ENCODE results near the gene COMMD4.
A peak's percentile ranks its signal among the peaks of the same experiment; 100 is the strongest.
"Not testable (repeated sequence)": the region's sequence is repeated elsewhere in the genome, so short reads cannot be mapped to it uniquely, and the experiment has no call there.

The COMMD4 gene

DNA sequence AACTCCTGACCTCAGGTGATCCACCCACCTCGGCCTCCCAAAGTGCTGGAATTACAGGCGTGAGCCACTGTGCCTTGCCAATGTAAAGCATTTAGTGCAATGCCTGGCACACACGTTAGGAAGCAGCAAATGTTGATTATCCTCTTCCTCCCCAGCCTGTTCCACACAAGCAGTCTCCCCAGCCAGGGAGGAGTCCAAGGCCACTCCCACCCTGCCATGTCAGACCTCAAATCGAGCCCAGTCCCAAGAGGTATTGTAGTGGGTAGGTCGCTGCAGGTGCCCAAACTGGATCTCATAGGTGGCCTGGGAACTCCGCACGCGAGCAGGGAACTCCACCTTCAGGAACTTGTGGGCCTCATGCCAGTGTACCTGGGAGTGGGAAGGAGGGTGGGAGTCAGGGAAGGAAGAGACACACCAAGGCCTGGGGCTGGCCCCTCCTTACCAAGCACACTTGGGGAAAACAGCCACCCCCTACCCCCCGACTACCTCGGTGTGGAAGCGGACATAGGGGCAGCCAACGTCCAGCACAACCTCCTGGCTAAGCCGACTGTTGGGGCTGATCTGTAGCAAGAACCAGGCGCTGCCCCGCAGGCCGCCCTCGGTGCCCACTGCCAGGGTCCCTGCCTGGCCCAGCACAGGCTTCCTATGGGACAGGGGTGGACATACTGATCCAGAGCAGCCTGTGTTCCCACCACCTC is 22.3 kb downstream of the COMMD4 start:
- no peak for DNase-seq

DNA sequence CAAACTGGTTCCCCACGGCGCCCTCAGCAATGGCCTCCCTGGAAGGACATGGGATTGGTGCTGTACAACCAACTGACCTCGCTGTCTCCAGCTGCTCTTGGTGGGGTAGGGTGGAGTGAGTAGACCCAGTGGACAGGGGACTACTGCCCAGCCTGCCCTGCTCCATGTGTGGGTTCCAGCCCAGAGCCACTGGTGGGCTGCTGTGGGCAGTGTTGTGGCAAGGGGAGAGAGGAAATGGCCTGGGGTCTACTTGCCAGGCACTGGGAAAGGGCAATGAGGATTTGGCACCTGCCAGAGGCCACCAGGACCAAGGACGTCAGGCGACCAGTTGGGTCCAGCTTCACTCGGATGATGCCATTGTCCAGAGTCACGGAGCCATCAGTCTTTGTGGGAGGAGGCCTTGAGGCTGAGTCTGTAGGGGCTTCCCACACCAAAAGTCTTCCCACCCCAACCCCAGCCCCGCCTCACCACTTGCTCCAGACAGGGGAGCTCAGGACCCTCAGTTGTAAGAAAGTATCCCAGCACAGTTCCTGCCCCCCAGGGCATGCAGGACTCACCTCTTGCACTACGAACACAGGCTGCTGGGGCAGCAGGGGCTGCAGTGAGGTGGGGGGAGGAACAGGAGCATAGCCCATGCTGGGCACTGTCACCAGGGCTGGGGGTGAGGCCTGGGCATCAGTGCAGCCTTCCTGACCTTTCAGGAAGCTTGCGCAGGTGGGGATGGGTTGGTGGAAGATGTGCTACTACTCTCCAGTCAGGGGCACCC is 23.1 kb downstream of the COMMD4 start:
- DNase-seq = no peak

DNA sequence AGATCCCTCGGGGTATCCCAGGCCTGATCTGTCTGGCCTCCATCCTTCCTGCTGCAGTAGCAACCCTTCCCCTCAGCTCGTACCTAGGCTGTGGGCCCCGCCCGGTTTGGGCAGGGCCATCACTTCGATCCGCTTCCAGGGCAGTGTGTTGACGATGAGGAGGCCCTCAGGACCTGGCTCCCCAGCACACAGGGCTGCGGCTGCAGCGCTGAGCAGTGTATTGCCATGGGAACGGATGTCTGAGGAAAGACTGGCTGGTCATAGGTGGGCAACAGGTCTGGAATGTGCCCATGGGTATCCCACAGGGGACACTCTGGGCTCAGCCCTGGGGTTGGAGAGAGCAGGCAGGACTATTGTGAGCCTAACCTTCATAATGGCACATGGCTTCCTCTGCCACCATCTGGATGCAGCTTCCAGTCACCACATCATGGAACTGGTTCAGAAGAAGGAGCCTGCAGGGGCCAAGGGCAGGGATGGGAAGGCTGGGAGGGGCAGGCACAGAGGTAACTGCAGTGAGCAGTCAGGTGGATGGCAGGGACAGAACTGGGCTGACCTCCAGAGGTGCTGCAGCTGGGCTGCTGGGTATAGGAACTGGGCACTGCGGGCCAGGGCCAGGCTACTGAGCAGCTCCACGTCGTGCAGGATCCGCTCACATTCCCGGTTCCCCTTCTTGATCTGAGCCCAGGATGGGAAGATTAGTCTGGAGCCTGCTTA is 23.8 kb downstream of the COMMD4 start:
- no peak for DNase-seq

DNA sequence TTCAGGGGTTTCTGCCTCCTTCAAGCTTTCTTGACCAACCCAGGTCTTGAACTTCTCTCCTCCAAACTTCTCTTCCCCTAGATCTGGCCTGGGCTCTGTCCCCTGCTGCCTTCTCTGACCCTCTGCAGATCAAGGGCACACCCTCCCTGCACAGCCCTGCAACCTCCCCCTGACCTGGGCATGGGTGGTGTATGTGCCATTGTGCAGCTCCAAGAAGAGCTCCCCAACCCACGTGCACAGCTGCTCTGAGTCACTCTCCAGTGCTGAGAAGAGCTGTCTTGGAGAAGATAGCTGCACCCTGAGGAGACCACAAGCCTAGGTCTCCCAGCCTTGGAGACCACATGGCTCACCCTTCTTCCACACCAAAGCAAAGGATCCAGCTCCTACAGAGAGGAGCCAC is 24.5 kb downstream of the COMMD4 start:
- no peak for DNase-seq

DNA sequence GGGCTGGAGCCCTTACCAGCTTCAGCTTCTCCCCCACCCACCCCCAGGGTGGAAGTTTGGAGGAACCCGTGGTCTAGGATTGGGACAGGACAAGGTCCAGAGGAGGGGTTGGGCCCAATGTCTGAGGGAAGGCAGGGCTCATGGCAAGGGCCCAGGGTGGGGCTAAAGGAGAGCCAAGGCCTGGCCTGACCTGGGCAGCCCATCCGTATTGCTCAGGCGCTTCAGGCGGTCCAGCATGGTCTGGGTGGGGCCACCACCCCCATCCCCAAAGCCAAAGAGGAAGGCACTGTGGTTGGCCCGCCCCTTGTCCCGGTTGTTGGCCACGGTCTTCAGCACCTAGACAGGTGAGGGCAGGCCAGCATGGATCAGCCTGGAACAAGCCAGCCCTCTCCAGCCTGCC is 25.0 kb downstream of the COMMD4 start:
- DNase-seq = no peak

DNA sequence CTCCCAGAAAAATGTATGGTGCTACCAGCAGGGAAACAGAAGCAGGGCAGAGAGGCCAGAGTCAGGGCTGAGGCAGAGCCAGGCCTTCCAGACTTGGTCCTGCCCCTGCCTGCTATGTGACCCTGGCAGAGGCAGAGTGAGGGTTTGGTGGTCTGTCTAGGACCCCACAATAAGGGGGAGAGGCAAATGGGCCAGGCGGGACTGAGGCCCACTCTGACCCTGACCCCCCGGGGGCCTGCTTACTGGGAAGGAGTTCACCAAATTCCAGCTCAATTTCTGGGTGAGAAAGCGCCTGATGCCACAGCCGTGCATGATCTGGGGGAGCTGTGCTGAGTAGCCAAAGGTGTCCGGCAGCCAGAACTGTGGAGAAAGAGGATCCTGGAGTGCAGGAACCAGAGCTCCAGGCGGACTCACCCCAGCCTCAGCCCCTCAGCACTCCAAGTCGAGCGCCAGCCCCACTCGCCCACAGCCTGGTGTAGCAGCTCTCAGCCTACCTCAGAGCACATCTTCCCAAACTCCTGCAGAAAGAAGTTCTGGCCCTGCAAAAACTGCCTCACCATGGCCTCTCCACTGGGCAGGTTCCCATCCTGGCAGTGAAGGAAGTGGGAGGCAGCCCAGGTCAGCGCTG is 25.6 kb downstream of the COMMD4 start:
- no peak for DNase-seq

DNA sequence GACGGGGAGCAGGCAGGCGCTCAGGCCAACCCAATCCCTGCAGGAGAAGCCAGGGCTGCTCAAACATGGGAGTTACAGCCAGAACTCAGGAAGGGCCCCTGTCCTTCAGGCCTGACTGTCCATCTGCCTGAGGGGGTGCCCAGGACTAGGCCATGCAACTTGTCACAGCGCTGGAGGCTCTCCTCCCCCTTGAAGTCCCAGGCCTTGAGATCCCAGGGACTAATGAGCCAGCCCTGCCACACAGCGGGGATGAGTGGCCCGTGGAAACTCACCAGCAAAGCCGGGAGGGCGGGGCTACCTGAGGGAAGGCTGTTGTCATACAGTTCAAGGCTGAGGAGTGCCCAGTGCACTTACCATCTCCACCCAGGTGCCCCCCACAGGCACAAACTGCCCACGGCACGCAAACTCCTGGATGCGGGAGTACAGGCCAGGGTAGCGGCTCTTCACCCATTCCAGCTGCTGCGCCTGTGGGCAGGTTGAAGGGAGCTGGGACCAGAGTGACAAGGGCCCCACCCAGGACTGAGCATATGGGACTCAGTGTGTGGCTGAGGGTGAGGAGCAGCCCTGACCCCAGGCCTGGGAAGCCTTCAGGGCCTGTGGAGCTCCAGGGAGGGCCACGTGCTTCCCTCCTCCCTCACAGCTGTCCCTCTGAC is 26.3 kb downstream of the COMMD4 start:
- DNase-seq = no peak

DNA sequence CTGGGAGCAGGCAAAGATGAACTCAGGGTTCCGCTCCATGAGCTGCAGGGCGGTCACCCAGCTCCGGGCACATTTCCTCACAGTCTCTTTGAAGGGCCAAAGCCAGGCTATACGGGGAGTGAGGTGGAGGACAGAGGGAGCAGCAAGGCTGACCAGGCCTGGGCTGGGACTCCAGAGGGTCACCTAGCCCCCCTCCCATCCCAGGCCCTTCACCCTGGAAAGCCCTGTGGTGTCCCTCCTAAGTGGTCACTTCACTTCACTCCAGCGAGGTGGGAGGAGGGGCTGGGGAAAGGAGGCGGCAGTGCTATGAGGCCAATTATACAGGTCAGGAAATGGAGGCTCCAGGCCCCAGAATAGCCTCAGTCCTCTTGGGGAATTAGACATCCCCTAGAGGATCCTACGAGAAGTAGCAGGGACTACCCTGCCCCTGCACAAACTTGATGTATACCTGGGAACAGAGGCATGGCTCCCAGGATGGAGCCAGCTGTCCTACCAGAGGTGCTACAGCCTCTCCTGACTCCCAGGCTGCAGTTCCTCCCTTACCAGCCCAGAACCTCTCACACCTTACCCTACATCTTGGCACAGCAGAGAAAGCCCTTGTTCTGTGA is 26.9 kb downstream of the COMMD4 start:
- no peak for DNase-seq

DNA sequence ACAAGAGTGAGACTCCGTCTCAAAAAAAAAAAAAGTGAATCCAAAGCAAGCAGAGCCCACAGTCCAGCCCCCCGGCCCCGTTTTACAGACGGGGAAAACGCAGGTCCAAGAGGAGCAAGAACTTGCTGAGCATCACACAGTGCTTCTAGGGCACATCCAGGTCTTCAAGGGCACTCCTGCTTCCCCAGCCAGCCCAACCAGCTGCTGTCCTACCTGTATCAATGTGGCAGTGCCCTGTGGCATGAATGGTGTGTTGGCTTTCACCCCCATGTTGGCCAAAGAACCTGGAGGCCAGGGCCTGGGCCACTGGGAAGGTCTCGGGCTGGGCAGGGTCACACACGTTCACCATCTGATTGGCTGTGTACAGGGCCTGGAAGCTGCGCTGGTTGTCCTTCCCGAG is 27.9 kb downstream of the COMMD4 start:
- no peak for DNase-seq

DNA sequence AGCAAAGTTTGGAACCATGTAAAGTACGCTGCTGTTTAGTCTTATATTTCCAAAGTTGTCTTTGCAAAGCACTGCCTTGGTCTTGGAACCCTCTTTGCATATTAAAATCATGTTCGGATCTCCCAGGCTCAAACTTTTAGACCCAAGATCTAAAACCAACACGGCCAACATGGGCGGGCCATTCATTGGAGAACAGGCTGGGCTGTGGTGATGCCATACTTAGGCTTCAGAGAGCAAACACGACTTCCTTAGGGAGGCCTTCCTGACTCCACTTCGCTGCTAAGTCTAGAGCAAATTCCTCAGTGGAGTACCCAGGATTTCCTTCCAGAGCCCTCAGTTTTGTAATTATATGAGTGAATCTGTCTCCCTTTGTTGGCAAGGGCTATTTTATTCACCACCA is 29.0 kb downstream of the COMMD4 start:
- no peak for DNase-seq

DNA sequence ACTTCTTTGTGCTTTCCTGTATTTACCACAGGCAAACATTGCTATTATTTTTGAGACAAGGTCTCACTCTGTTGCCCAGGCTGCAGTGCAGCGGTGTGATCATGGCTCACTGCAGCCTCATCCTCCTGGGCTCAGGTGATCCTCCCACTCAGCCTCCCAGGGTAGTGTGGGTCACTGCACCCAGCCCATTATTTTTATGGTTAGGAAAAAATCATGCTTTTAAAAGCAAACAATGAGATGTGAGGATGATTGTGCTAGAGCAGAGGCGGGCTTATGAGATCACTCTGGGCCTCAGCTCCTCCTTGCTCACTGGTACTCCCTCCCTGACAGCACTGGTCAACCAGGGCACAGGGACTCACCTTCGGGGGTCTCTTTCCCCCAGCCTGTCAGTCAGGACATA is 30.3 kb downstream of the COMMD4 start:
- DNase-seq = no peak

DNA sequence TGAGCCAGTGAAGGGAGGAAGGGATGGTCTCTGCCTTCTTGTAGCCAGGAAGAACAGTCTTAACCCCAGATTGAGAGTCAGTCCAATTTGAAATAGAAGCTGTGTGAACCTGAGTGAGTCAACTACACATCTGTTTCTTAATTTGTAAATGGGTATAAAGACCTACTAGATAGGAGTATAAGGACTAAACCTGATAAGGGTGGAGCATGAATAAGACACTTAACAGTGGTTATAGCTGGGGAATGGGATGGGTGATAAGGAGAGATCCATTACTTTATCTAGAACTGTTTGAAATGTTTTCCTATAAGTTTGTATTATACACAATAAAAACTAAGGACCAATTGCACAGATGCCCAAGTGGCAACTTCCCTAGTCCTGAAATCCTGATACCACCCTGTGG is 31.1 kb downstream of the COMMD4 start:
- no peak for DNase-seq

DNA sequence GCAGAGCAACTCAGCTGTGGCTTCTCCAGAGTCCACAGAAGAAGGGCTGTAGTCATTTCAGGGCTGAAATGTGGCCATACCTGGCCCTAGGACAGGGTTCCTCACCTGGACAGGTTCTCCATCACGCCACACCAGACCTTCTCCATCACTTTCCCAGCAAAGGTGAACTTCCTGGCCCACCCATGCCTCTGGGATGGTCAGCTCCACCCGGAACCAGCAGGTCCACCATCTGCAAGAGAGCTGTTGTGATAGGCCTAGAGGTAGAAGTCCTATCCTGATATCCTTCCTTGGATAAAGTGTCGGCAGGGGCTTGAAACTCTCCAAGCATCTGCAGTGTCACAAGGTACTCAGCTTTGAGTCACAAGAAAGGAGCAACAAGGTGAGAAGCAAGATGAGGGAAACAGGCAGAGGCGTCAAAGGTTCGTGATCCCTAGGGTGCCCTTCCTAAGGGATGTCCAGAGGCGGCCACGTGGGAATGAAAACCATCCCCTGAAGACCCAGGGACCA is 31.6 kb downstream of the COMMD4 start:
- no peak for DNase-seq

DNA sequence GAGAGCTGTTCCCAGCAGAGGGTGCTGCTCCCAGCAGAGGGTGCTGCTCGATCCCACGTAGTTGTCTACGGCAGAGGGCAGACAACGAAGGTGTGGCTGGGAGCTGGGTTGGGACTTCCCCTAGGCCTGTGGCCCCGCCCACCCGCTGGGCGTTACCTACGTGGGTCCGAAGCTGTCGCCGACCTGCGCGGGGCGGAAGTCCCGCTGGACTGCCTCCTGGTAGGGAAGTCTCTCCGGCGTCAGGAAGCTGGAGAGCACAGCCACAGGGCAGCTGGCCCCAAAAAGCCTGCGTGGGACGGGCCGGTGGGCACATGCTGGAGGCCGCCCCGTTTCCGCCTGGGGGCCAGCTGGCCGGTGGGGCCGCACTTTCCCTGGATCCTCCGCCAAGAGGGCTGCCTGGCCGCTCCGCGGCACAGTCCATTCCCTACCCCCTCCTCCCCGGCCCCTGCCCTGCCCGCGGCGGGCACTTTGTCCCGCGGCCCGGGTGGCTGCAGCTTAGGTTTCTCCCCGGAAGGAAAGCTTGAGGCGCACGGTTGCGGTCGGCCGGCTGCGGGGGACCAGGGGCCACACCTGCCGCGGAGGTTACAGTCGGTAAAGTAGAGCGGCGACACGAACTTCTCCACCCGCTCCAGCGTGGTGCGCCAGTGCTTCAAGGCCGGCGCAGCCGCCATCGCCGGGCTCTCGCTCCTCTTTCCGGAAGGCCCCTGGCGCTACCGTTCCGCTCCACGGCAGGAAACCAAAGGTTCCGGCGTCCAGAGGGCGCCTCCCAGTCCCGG is 32.2 kb downstream of the COMMD4 start, which contains the start of gene MAN2C1:
MAN2C1 (minus strand) TSS at position 695 of the 776 bp plus-strand sequence; CDS start at position 671, 24 bp downstream.
- peak; percentile 89 for DNase-seq

DNA sequence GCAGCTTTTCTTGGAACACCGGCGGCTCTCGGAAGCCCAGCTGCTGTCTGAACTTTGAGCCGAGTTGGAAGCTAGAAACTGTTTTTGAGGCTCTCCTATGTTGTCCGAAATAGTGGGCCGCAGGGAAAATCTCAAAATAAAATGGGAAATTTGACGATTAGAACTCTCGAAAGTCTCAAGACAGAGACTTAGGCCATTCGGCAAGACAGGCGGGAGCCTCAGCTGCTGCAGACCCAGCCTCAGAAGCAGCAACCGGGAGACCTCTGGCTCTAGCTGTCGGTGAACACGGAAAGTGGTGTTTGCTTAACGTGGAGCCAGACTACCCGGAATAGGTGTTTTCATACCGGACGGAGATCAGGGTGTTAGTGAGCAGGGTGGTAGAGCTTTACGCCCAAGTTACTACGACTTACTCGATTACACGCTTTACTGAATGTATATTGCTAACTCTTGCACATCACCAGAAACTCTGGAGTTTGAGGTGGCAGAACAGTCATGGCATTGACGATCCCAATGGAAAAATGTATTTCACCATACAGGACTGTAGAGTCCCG is 32.9 kb downstream of the COMMD4 start:
- no peak for DNase-seq

DNA sequence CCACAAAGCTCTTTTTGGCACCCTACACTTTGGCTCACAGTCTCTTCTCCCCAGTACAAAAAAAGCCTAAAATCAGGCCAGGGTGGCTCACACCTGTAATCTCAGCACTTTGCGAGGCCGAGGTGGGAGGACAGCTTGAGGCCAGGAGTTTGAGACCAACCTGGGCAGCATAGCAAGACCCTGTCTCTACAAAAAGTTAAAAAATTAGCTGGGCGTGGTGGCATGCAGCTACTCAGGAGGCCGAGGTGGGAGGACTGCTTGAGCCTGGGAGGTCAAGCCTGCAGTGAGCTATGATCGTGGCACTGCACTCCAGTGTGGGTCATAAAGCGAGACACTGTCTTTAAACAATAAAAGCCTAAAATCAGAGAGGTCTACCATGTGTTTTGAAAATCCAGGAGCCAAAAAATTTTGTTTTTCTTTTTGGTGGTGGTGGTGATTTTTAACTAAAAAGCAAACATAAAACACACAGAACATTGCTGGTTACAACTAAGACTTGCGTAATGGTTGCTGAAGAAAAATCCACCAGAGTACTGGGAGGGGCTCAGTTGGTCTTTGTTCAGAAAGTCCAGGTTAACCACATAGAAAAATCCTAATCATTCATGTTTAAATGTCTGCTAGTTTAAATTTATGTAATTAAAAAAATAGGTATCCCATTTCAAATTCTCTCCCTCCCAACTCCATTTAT is 34.2 kb downstream of the COMMD4 start:
- DNase-seq = no peak

DNA sequence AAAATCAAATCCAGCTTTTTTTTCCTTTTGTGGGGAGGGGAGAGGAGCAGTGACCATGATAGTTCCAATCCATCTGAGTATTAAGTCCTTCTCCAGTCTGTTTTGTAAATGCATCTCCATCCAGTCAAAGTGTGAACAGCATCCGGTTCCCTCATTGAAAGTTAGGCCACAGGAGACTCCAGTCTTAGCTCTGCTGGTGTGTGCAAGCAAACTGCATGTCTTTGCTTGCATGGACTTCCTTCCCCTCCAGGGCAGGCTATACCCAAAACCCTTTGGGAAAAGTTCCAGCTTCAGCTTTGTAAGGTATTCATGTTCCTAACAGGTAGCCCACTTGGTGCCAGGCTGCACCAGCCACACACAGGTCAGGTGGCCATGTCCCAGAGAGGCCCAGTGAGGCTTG is 35.6 kb downstream of the COMMD4 start:
- no peak for DNase-seq

DNA sequence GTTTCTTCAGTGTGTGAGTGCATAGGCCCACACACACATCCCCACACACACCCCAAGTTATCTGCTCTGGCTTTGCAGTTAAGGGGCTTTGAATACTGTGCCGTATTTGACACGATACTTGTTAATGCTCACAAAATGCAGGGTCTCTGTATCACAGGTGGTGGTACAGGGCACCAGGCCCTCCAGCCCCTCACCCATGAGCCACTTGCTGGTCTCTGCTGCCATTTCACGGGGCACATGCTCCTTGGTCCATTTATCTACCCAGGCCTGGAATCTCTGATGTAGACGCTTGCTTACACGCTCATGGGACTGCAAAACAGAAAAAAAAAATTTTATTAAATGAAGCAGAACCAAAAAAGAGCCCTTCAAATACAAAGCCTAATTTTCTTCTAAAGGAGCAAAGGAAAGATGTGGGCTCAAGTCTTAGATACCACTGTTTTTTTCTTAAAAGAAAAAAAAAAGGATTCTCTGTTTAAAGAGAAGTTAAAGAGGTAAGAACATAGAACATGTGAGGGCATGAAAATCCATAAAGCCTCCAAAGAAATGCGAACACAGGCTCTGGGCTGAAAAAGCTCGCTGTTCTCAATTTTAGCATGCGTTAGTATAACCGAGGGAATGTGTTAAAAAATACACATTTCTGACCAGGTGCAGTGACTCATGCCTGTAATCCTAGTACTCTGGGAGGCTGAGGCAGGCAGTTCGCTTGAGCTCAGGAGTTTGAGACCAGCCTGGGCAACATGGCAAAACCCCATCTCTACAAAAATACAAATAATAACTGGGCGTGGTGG is 36.2 kb downstream of the COMMD4 start:
- no peak for DNase-seq

DNA sequence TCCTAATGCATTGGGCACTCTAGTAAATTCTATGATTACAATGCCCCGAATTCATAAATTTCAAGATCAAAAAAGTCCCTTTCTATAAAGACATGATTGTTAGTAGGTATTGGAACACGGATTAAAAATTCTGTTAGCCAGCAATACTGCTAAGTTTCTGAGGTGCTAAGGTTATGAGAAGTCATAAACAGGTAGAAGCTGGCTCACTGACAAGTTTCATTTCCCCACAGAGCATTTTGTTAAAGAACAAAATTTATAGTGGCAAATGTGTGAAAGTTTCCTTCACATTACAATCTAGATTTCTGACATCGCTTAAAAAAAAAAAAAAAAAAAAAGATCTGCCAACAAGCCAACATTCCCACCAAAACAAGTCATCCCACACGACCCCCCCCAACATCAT is 44.9 kb downstream of the COMMD4 start:
- no peak for DNase-seq

DNA sequence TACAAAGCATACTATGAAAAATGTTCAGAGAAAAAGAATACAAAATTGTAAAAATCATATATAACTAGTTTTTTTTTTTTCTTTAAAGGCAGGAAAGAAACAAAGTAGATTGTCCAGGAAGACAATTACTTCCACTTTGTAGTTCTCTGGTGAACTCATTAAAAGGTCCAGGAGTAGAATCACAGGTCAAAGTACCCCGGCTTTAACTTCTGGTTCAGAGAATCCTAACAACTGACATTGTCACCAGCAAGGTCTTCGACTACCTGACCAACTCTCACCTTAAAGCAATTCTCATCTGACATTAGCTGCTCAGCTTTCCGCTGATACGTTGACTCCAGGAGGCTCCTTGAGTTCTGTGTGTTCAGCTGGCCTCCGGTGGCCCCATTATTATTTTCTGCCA is 48.1 kb downstream of the COMMD4 start:
- not testable (repeated sequence) for DNase-seq

Data from NCI-H2029 (cell line).